HepG2 (cell line): ENCODE measurements around the gene PIP5KL1. TPM values are rescaled to one million over a fixed set of nuclear protein-coding genes. Genes with fewer than 3 reads are reported as not detected.

ENCODE experiments used
- BCLAF1 ChIP-seq: fragments of 450-650 bp; IDR thresholded peaks from 2 replicates; pipeline ENCODE4 v1.6.1; 2017; ENCODE audit warnings: mild to moderate bottlenecking
- BHLHE40 ChIP-seq: IDR thresholded peaks from 2 replicates; pipeline ENCODE4 v1.6.1; 2011; ENCODE audit warnings: low read length, improper control_type of control experiment
- BRF2 ChIP-seq: sonication (generic); formaldehyde crosslinking; IDR thresholded peaks from 2 replicates; pipeline ENCODE4 v1.8.1; 2022; ENCODE audit warnings: mild to moderate bottlenecking, missing genetic modification reagents
- HNF4A ChIP-seq: sonication (generic); formaldehyde crosslinking; IDR thresholded peaks from 2 replicates; pipeline ENCODE4 v1.4.0; 2020; ENCODE audit warnings: missing genetic modification reagents
- HNF4G ChIP-seq, 2 experiments: sonication (generic) in 1 of 2; formaldehyde crosslinking in 1 of 2; IDR thresholded peaks; 2 replicates each; pipeline versions ENCODE4 v1.4.0 to v1.6.1; 2011 to 2020; ENCODE audit warnings: borderline replicate concordance in 2 of 2, low read depth in 2 of 2, mild to moderate bottlenecking in 2 of 2, low read length in 1 of 2, missing genetic modification reagents in 1 of 2, moderate library complexity in 1 of 2
- MAFK ChIP-seq, 2 experiments: IDR thresholded peaks in 1 of 2; conservative IDR thresholded peaks in 1 of 2; 2 replicates each; pipeline ENCODE4 v1.6.1; 2011; ENCODE audit warnings: improper control_type of control experiment in 2 of 2, low read length in 2 of 2
- NR3C1 ChIP-seq: sonication (generic); formaldehyde crosslinking; IDR thresholded peaks from 2 replicates; pipeline ENCODE4 v1.4.0; 2020; ENCODE audit warnings: missing genetic modification reagents
- RBAK ChIP-seq: sonication (generic); formaldehyde crosslinking; IDR thresholded peaks from 2 replicates; pipeline ENCODE4 v1.5.1; 2020; ENCODE audit warnings: mild to moderate bottlenecking, missing genetic modification reagents
- SMAD9 ChIP-seq: sonication (generic); formaldehyde crosslinking; IDR thresholded peaks from 2 replicates; pipeline ENCODE4 v1.5.1; 2020; ENCODE audit warnings: mild to moderate bottlenecking, missing genetic modification reagents
- SMC3 ChIP-seq: IDR thresholded peaks from 2 replicates; pipeline ENCODE4 v1.6.1; 2011; ENCODE audit warnings: low read length, improper control_type of control experiment
- STAT5B ChIP-seq: sonication (generic); formaldehyde crosslinking; IDR thresholded peaks from 2 replicates; pipeline ENCODE4 v1.4.0; 2020; ENCODE audit warnings: missing genetic modification reagents
- SYNCRIP ChIP-seq: fragments of 200-400 bp; formaldehyde crosslinking; IDR thresholded peaks from 2 replicates; pipeline ENCODE4 v1.6.1; 2018; ENCODE audit warnings: mild to moderate bottlenecking, low read depth, low read length; ENCODE audit not compliant: insufficient read depth
- ZBED4 ChIP-seq: sonication (generic); formaldehyde crosslinking; IDR thresholded peaks from 2 replicates; pipeline ENCODE4 v1.4.0; 2020; ENCODE audit warnings: missing genetic modification reagents, borderline replicate concordance
- ZBTB33 ChIP-seq: sonication (generic); formaldehyde crosslinking; IDR thresholded peaks from 2 replicates; pipeline ENCODE4 v1.4.0; 2020; ENCODE audit warnings: missing genetic modification reagents
- ZFYVE20 ChIP-seq: sonication (generic); formaldehyde crosslinking; IDR thresholded peaks from 2 replicates; pipeline ENCODE4 v1.8.0; 2023; ENCODE audit warnings: low read depth, mild to moderate bottlenecking, moderate library complexity, missing genetic modification reagents, borderline replicate concordance
- ZNF383 ChIP-seq: sonication (generic); formaldehyde crosslinking; IDR thresholded peaks from 2 replicates; pipeline ENCODE4 v1.4.0; 2020; ENCODE audit warnings: missing genetic modification reagents, mild to moderate bottlenecking, borderline replicate concordance
- polyA plus RNA-seq, 8 experiments: library from polyadenylated mRNA; depleted of rRNA in 3 of 8; stranded (reverse) in 7 of 8; unstranded in 1 of 8; fragments of >200 nt; fragmentation: Illumina TruSeq in 4 of 8; extraction: Trizol in 4 of 8; gene quantifications; 2 replicates each; pipeline versions ENCODE4 v1.2.1 to v1.2.3, GENCODE V29; 2011 to 2016; ENCODE audit warnings: low read depth in 4 of 8, missing spikeins in 1 of 8, mixed read lengths in 1 of 8; ENCODE audit not compliant: insufficient read depth in 1 of 8
- total RNA-seq, 5 experiments: library from RNA; depleted of rRNA; stranded (reverse); fragments of >200 nt; fragmentation: Illumina TruSeq; extraction: Trizol; gene quantifications; 2 replicates each; pipeline ENCODE4 v1.2.3, GENCODE V29; 2016; ENCODE audit warnings: low read depth in 1 of 5

Gene PIP5KL1
- total and polyA plus RNA-seq, 2 of the 13 experiments (the other 11 are each of a cell fraction or from before 2014, with no cell fraction given): 0.20 to 0.49 TPM

GRCh38 chr9:127950513-127951289 is 20.1 kb upstream of the PIP5KL1 start (continued):
- TF ChIP-seq MAFK (conservative IDR thresholded peaks at IDR 0.05 in 1 of 2, IDR thresholded peaks at IDR 0.05 in 1 of 2; ENCODE audit: low read length in 2 of 2) (no peak; a peak in 1 of 4 replicates), BRF2 (CRISPR knock-in tag) (no peak), ZBED4 (peak; percentile 97; the same call in 1 of the 2 replicates), ZNF383 (no peak), ZFYVE20 (CRISPR knock-in tag) (no peak), HNF4A (CRISPR knock-in tag) (peak; percentile 86), BHLHE40 (peak; percentile 87), SMC3 (peak; percentile 6; the same call in 1 of the 2 replicates), BCLAF1 (no peak), ZBTB33 (CRISPR knock-in tag) (peak; percentile 55), STAT5B (CRISPR knock-in tag) (no peak), NR3C1 (no peak), HNF4G (IDR thresholded peaks at IDR 0.05; ENCODE audit: borderline replicate concordance, low read depth, low read length) (peak; percentile 77), HNF4G (CRISPR knock-in tag; IDR thresholded peaks at IDR 0.05; ENCODE audit: borderline replicate concordance, low read depth) (peak; percentile 73; the same call in 1 of the 2 replicates), SMAD9 (no peak), SYNCRIP (no peak), RBAK (CRISPR knock-in tag) (peak; percentile 78)
